ENCODE data around the gene R3HCC1L.

R3HCC1L gene

DNA sequence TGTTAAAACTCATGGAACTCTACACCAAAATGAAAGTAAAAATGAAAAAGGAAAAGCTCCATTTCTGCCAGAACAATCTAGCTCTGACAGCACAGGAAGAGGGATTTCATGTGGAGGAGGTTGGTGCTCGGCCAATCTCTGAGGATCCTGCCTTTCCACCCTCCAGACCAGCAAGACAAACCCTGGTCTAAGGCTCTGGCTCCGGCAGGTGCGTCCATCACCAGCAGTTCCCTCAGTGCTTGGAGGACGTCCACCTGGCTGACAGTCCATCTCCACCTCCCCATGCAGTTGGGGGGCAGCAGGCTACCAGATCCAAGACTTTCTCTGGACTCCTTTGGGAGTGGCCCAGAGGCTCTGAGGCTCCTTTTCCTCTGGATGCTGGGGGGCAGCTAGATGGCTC is 158.5 kb downstream of the R3HCC1L start:
- no peak for DNase-seq

GRCh38 chr10:98293550-98294269 is 159.3 kb downstream of the R3HCC1L start:
- DNase-seq, result peak; percentile 21

GRCh38 chr10:98294270-98294627 is 159.8 kb downstream of the R3HCC1L start:
- DNase-seq, result no peak

Measured in NCI-H345 (cell line).